ENCODE results near the gene PLLP. TPM values are rescaled to one million over a fixed set of nuclear protein-coding genes. Genes with fewer than 3 reads are reported as not detected.

PLLP gene
- total and polyA plus RNA-seq, 10 of the 15 experiments (the other 5 are each of a cell fraction or from before 2014, with no cell fraction given): 0.21 to 5.8 (median 0.67) TPM

- intact Hi-C loops (cut with micrococcal nuclease; ENCODE audit: unreplicated experiment): loop anchor here (1.0 to 2.0 kb wide), 3 partner anchors 39 to 171 kb away; partner anchors contain the start of gene PLLP
- no TSS peak for BruUV-seq (replicated peaks)
- H2AFZ ChIP-seq (ENCODE audit: control insufficient read depth, low read depth, low read length): peak overlapping the region; percentile 80
- peaks cover 0 to 11% of the 10 kb centered on the region in 2 experiments; a peak in 2 of 4 replicates for H3K36me3 ChIP-seq (ENCODE audit: control insufficient read depth in 2 of 2, insufficient read depth in 2 of 2, low read length in 1 of 2)
- ATAC-seq (peak; percentile 45), FAIRE-seq (peak; percentile 13), DNase-seq (ENCODE audit: low read depth, low spot score) (no peak)
- WGBS (ENCODE audit: insufficient coverage, insufficient replicate concordance, low lambda C conversion rate, missing lambda C conversion rate): 7% methylated on average over 26 of the region's 28 CpGs
- TF ChIP-seq BHLHE40 (IDR thresholded peaks at IDR 0.05; ENCODE audit: borderline replicate concordance in 1 of 2, low read depth in 2 of 2, low read length in 1 of 2) (peak; percentile 42 to 52; a peak in 1 of 4 replicates), RB1 (IDR thresholded peaks at IDR 0.05; ENCODE audit: borderline replicate concordance) (no peak), PKNOX1 (IDR thresholded peaks at IDR 0.05) (0 out of 2 replicates have a peak, but pooled peaks have one; percentile 11)
- in situ Hi-C loops (cut with MboI): no loop called here
- RAD21 ChIA-PET (ENCODE audit: unreplicated experiment): interaction anchor here (0.7 to 3.7 kb wide), 6 partner anchors 11 to 61 kb away, joined by 3 to 19 read pairs (median 3); partner anchors contain the start of genes PSME3IP1 and RSPRY1
- CTCF ChIA-PET: interaction anchor here (0.5 to 1.6 kb wide), 7 partner anchors 9 to 171 kb away, joined by 3 to 6 read pairs (median 3); no protein-coding TSS in a partner anchor
- H3K9ac ChIP-seq (ENCODE audit: control insufficient read depth, insufficient read depth, low read length): peak overlapping the region; percentile 89
- H3K27me3 ChIP-seq (replicated peaks in 1 of 2; ENCODE audit: control insufficient read depth in 2 of 2, insufficient read depth in 2 of 2, low read length in 1 of 2): no peaks in the 10 kb centered on the region
- H3K9me3 ChIP-seq (replicated peaks; ENCODE audit: control insufficient read depth, insufficient read depth, low read length): no peaks in the 10 kb centered on the region
- H3K4me3 ChIP-seq: peak overlapping the region; percentile 73
- H4K20me1 ChIP-seq (ENCODE audit: control insufficient read depth, insufficient read depth): no peaks in the 10 kb centered on the region
- SMC1A ChIA-PET (ENCODE audit: uncharacterized antibody, unreplicated experiment): interaction anchor here (0.6 to 8.4 kb wide), 10 partner anchors 10 to 250 kb away, joined by 3 to 39 read pairs (median 4); partner anchors contain the start of genes PSME3IP1 and RSPRY1
- H3K79me2 ChIP-seq (ENCODE audit: control insufficient read depth, insufficient read depth, low read length): peaks cover 5% of the 10 kb centered on the region
- H3K4me2 ChIP-seq (ENCODE audit: control insufficient read depth, insufficient read depth): peak overlapping the region; percentile 72
- POLR2A ChIA-PET: interaction anchor here (0.5 to 7.1 kb wide), 11 partner anchors 10 to 152 kb away, joined by 3 to 35 read pairs (median 4); no protein-coding TSS in a partner anchor
- peaks cover 18% of the 10 kb centered on the region for H3K4me1 ChIP-seq (ENCODE audit: control insufficient read depth, insufficient read depth, low read length)
- peak overlapping the region; percentile 55 for H3K27ac ChIP-seq (ENCODE audit: control insufficient read depth, insufficient read depth)
Measured at GRCh38 chr16:57245472-57246113, 38.9 kb downstream of the PLLP start.
